Ishikawa (cell line): ENCODE results near the gene TRABD2A.

Experiments used
- CEBPB ChIP-seq: IDR thresholded peaks from 2 replicates; pipeline ENCODE4 v1.6.1; 2012
- CREB1 ChIP-seq: IDR thresholded peaks from 2 replicates; pipeline ENCODE4 v1.6.1; 2012; ENCODE audit warnings: low read depth
- EGR1 ChIP-seq: IDR thresholded peaks from 2 replicates; pipeline ENCODE4 v1.6.1; 2012
- EP300 ChIP-seq: IDR thresholded peaks from 2 replicates; pipeline ENCODE4 v1.6.1; 2012; ENCODE audit warnings: borderline replicate concordance
- FOXM1 ChIP-seq: IDR thresholded peaks from 2 replicates; pipeline ENCODE4 v1.6.1; 2012; ENCODE audit warnings: low read depth, borderline replicate concordance
- MAX ChIP-seq: IDR thresholded peaks from 2 replicates; pipeline ENCODE4 v1.6.1; 2012
- NFIC ChIP-seq: IDR thresholded peaks from 2 replicates; pipeline ENCODE4 v1.6.1; 2012
- RAD21 ChIP-seq: IDR thresholded peaks from 2 replicates; pipeline ENCODE4 v1.6.1; 2012; ENCODE audit warnings: low read depth
- REST ChIP-seq: IDR thresholded peaks from 2 replicates; pipeline ENCODE4 v1.6.1; 2012; ENCODE audit warnings: low read depth, mild to moderate bottlenecking
- TAF1 ChIP-seq: IDR thresholded peaks from 2 replicates; pipeline ENCODE4 v1.6.1; 2012; ENCODE audit warnings: low read depth, mild to moderate bottlenecking
- TCF12 ChIP-seq: IDR thresholded peaks from 2 replicates; pipeline ENCODE4 v1.6.1; 2012; ENCODE audit warnings: low read depth
- TEAD4 ChIP-seq: IDR thresholded peaks from 2 replicates; pipeline ENCODE4 v1.6.1; 2012
- USF1 ChIP-seq: IDR thresholded peaks from 2 replicates; pipeline ENCODE4 v1.6.1; 2012
- YY1 ChIP-seq: IDR thresholded peaks from 2 replicates; pipeline ENCODE4 v1.6.1; 2012; ENCODE audit warnings: low read depth
- ZBTB7A ChIP-seq: IDR thresholded peaks from 2 replicates; pipeline ENCODE4 v1.6.1; 2012; ENCODE audit warnings: low read depth

TRABD2A gene

GRCh38 chr2:84880645-84881521 lies at the start of gene TRABD2A:
Gene TRABD2A (minus strand): TSS chr2:84881084. CDS start chr2:84881039, 45 bp downstream.
- TF ChIP-seq TEAD4 (no peak), CREB1 (no peak), REST (no peak), RAD21 (no peak), YY1 (no peak), NFIC (no peak), FOXM1 (no peak), MAX (peak; percentile 61), TAF1 (no peak), TCF12 (no peak), EGR1 (no peak), CEBPB (no peak), USF1 (0 out of 2 replicates have a peak, but pooled peaks have one; percentile 37), ZBTB7A (peak; percentile 43; the same call in 1 of the 2 replicates), EP300 (no peak)

GRCh38 chr2:84927275-84927627 lies 46.4 kb upstream of the TRABD2A start:
- TF ChIP-seq USF1 (no peak), EP300 (no peak), NFIC (no peak), YY1 (no peak), CEBPB (no peak), ZBTB7A (no peak), FOXM1 (no peak), RAD21 (no peak)

GRCh38 chr2:84925724-84926376 lies 45.0 kb upstream of the TRABD2A start:
- TF ChIP-seq MAX (peak; percentile 90), TCF12 (peak; percentile 71), TAF1 (no peak; the same call in 1 of the 2 replicates), EP300 (peak; percentile 32; the same call in 1 of the 2 replicates), TEAD4 (peak; percentile 96), EGR1 (no peak), YY1 (peak; percentile 55; the same call in 1 of the 2 replicates), CREB1 (no peak), FOXM1 (peak; percentile 60; the same call in 1 of the 2 replicates), ZBTB7A (peak; percentile 51; the same call in 1 of the 2 replicates), NFIC (peak; percentile 99), CEBPB (peak; percentile 96), USF1 (no peak; the same call in none of the 2 replicates), REST (no peak), RAD21 (peak; percentile 88)

GRCh38 chr2:84925336-84925723 lies 44.4 kb upstream of the TRABD2A start:
- TF ChIP-seq TEAD4 (no peak), NFIC (no peak), TCF12 (no peak), USF1 (no peak), ZBTB7A (no peak), CEBPB (no peak), REST (no peak), MAX (no peak), TAF1 (no peak), EP300 (no peak), EGR1 (no peak), CREB1 (no peak), FOXM1 (no peak), YY1 (no peak), RAD21 (no peak)
